Central memory CD8-positive, alpha-beta T cell (primary cell): ENCODE results near the gene ADAMTSL3.
"Not testable (repeated sequence)": the region's sequence is repeated elsewhere in the genome, so short reads cannot be mapped to it uniquely, and the experiment has no call there.

Experiments used
- ATAC-seq: fragments of 150-1000 bp; cut with Tn5 transposase; replicated peaks from 2 replicates; pipeline ENCODE4 v1.10.0; 2022; ENCODE audit warnings: mild to moderate bottlenecking, moderate FRiP score, moderate number of reproducible peaks; ENCODE audit not compliant: poor library complexity, severe bottlenecking; ENCODE audit errors: extremely low read depth
- DNase-seq, 2 donors: peaks; one replicate each; pipeline ENCODE4 v3.0.0; 2021; ENCODE audit warnings: low spot score in 2 of 2
- H3K27ac Mint-ChIP-seq: one replicate; pipeline ENCODE4 v1.8.0; 2022; ENCODE audit warnings: low read depth, mild to moderate bottlenecking, moderate library complexity, mixed read lengths
- H3K27me3 Mint-ChIP-seq: one replicate; pipeline ENCODE4 v1.8.0; 2022; ENCODE audit warnings: mixed read lengths
- H3K36me3 Mint-ChIP-seq: one replicate; pipeline ENCODE4 v1.8.0; 2022; ENCODE audit warnings: mild to moderate bottlenecking, moderate library complexity, mixed read lengths; ENCODE audit not compliant: insufficient read depth
- H3K4me1 Mint-ChIP-seq: one replicate; pipeline ENCODE4 v1.8.0; 2022; ENCODE audit warnings: mixed read lengths
- H3K4me3 Mint-ChIP-seq: one replicate; pipeline ENCODE4 v1.8.0; 2022; ENCODE audit warnings: mild to moderate bottlenecking, moderate library complexity, mixed read lengths
- H3K9me3 Mint-ChIP-seq: one replicate; pipeline ENCODE4 v1.8.0; 2022; ENCODE audit warnings: mixed read lengths

ADAMTSL3 gene

GRCh38 chr15:83943043-83943442, 289.1 kb downstream of the ADAMTSL3 start:
- Mint-ChIP-seq H3K4me3 (no peak overlapping the region), H3K27me3 (no peaks in the 10 kb centered on the region), H3K4me1 (no peaks in the 10 kb centered on the region), H3K9me3 (no peaks in the 10 kb centered on the region), H3K27ac (no peak overlapping the region), H3K36me3 (no peaks in the 10 kb centered on the region)
- DNase-seq (no peak), ATAC-seq (no peak)

GRCh38 chr15:83943849-83944404, 290.0 kb downstream of the ADAMTSL3 start:
- no peaks in the 10 kb centered on the region for H3K9me3 Mint-ChIP-seq
- H3K36me3 Mint-ChIP-seq = no peaks in the 10 kb centered on the region
- H3K27ac Mint-ChIP-seq = no peak overlapping the region
- no peak for ATAC-seq
- no peaks in the 10 kb centered on the region for H3K4me1 Mint-ChIP-seq
- no peaks in the 10 kb centered on the region for H3K27me3 Mint-ChIP-seq
- no peak overlapping the region for H3K4me3 Mint-ChIP-seq
- DNase-seq = no peak

GRCh38 chr15:83947156-83947555, 293.2 kb downstream of the ADAMTSL3 start:
- Mint-ChIP-seq H3K36me3 (no peaks in the 10 kb centered on the region), H3K4me3 (no peak overlapping the region), H3K9me3 (no peaks in the 10 kb centered on the region), H3K27ac (no peak overlapping the region), H3K27me3 (peaks cover 9% of the 10 kb centered on the region), H3K4me1 (no peaks in the 10 kb centered on the region)
- DNase-seq = no peak
- no peak for ATAC-seq

- H3K4me3 Mint-ChIP-seq = no peak overlapping the region
Measured at GRCh38 chr15:83954506-83954905, 300.6 kb downstream of the ADAMTSL3 start.

GRCh38 chr15:83955806-83956265, 301.9 kb downstream of the ADAMTSL3 start:
- peaks cover 43% of the 10 kb centered on the region for H3K27me3 Mint-ChIP-seq
- no peaks in the 10 kb centered on the region for H3K4me1 Mint-ChIP-seq
- H3K4me3 Mint-ChIP-seq = no peak overlapping the region
- H3K9me3 Mint-ChIP-seq = peaks cover 7% of the 10 kb centered on the region
- H3K27ac Mint-ChIP-seq = no peak overlapping the region
- DNase-seq (no peak), ATAC-seq (no peak)
- H3K36me3 Mint-ChIP-seq = no peaks in the 10 kb centered on the region

More at GRCh38 chr15:83954506-83954905, 300.6 kb downstream of the ADAMTSL3 start:
- Mint-ChIP-seq H3K36me3 (no peaks in the 10 kb centered on the region), H3K27ac (no peak overlapping the region), H3K27me3 (peaks cover 35% of the 10 kb centered on the region), H3K9me3 (no peaks in the 10 kb centered on the region), H3K4me1 (no peaks in the 10 kb centered on the region)
- DNase-seq = no peak
- ATAC-seq = no peak

GRCh38 chr15:83956887-83957286, 303.0 kb downstream of the ADAMTSL3 start:
- Mint-ChIP-seq H3K4me3 (no peak overlapping the region), H3K4me1 (no peaks in the 10 kb centered on the region), H3K36me3 (no peaks in the 10 kb centered on the region), H3K27ac (no peak overlapping the region), H3K9me3 (peaks cover 9% of the 10 kb centered on the region), H3K27me3 (peaks cover 41% of the 10 kb centered on the region)
- ATAC-seq (no peak), DNase-seq (no peak)

- H3K27ac Mint-ChIP-seq = no peak overlapping the region
- peaks cover 19% of the 10 kb centered on the region for H3K27me3 Mint-ChIP-seq
- H3K36me3 Mint-ChIP-seq = no peaks in the 10 kb centered on the region
- no peak overlapping the region for H3K4me3 Mint-ChIP-seq
- DNase-seq = no peak
- peaks cover 19% of the 10 kb centered on the region for H3K9me3 Mint-ChIP-seq
- no peaks in the 10 kb centered on the region for H3K4me1 Mint-ChIP-seq
- ATAC-seq = no peak
Measured at GRCh38 chr15:83959477-83959876, 305.6 kb downstream of the ADAMTSL3 start.

- H3K4me3 Mint-ChIP-seq = no peak overlapping the region
- ATAC-seq (no peak), DNase-seq (no peak)
- peaks cover 12% of the 10 kb centered on the region for H3K27me3 Mint-ChIP-seq
- no peak overlapping the region for H3K27ac Mint-ChIP-seq
- H3K9me3 Mint-ChIP-seq = peaks cover 19% of the 10 kb centered on the region
- no peaks in the 10 kb centered on the region for H3K36me3 Mint-ChIP-seq
- no peaks in the 10 kb centered on the region for H3K4me1 Mint-ChIP-seq
Measured at GRCh38 chr15:83960192-83960829, 306.4 kb downstream of the ADAMTSL3 start.

GRCh38 chr15:83961311-83961710, 307.4 kb downstream of the ADAMTSL3 start:
- H3K27me3 Mint-ChIP-seq = peaks cover 21% of the 10 kb centered on the region
- H3K4me3 Mint-ChIP-seq = no peak overlapping the region
- DNase-seq = no peak
- ATAC-seq = no peak
- no peaks in the 10 kb centered on the region for H3K36me3 Mint-ChIP-seq
- H3K27ac Mint-ChIP-seq = no peak overlapping the region
- H3K4me1 Mint-ChIP-seq = no peaks in the 10 kb centered on the region
- peaks cover 27% of the 10 kb centered on the region for H3K9me3 Mint-ChIP-seq

GRCh38 chr15:83964967-83965366, 311.0 kb downstream of the ADAMTSL3 start:
- not testable (repeated sequence) for H3K4me1 Mint-ChIP-seq, H3K4me3 Mint-ChIP-seq, ATAC-seq, DNase-seq, H3K27ac Mint-ChIP-seq, H3K36me3 Mint-ChIP-seq
- Mint-ChIP-seq H3K9me3 (peaks cover 28% of the 10 kb centered on the region), H3K27me3 (peaks cover 23% of the 10 kb centered on the region)

GRCh38 chr15:83970295-83970890, 316.5 kb downstream of the ADAMTSL3 start:
- ATAC-seq = no peak
- no peak overlapping the region for H3K4me3 Mint-ChIP-seq
- no peak overlapping the region for H3K27ac Mint-ChIP-seq
- no peaks in the 10 kb centered on the region for H3K4me1 Mint-ChIP-seq
- H3K27me3 Mint-ChIP-seq = peaks cover 15% of the 10 kb centered on the region
- H3K9me3 Mint-ChIP-seq = peaks cover 9% of the 10 kb centered on the region
- H3K36me3 Mint-ChIP-seq = no peaks in the 10 kb centered on the region
- no peak for DNase-seq

- Mint-ChIP-seq H3K27me3 (peaks cover 20% of the 10 kb centered on the region), H3K4me3 (no peak overlapping the region), H3K27ac (no peak overlapping the region), H3K4me1 (no peaks in the 10 kb centered on the region), H3K36me3 (no peaks in the 10 kb centered on the region), H3K9me3 (no peaks in the 10 kb centered on the region)
- DNase-seq (no peak), ATAC-seq (no peak)
Measured at GRCh38 chr15:83971992-83972391, 318.1 kb downstream of the ADAMTSL3 start.

GRCh38 chr15:83973816-83974215, 319.9 kb downstream of the ADAMTSL3 start:
- no peaks in the 10 kb centered on the region for H3K36me3 Mint-ChIP-seq
- H3K4me1 Mint-ChIP-seq = no peaks in the 10 kb centered on the region
- DNase-seq = no peak
- H3K4me3 Mint-ChIP-seq = no peak overlapping the region
- H3K27me3 Mint-ChIP-seq = peaks cover 28% of the 10 kb centered on the region
- H3K27ac Mint-ChIP-seq = no peak overlapping the region
- ATAC-seq = no peak
- H3K9me3 Mint-ChIP-seq = no peaks in the 10 kb centered on the region
